HepG2 (cell line): Measurements from ENCODE around the gene MAN1A1. TPM values are rescaled to one million over a fixed set of nuclear protein-coding genes. Genes with fewer than 3 reads are reported as not detected.

Experiments used
- ATAC-seq: fragments of 200-7000 bp; cut with Tn5 transposase; 3 replicates; pipeline ENCODE4 v1.9.1; 2020; ENCODE audit warnings: mild to moderate bottlenecking, moderate library complexity
- BruUV-seq: library from RNA; stranded (reverse); fragments of 400-500 nt; replicated peaks from 2 replicates; lab custom pipeline; 2021; lab: Mats Ljungman, UMichigan
- CTCF ChIA-PET: fragments of 300-600 bp; formaldehyde crosslinking; extraction: SDS; loops from one replicate; lab custom pipeline; 2021; ENCODE audit warnings: low total read pairs, inconsistent platforms, low intra/inter-chr PET ratio; lab: Yijun Ruan, JAX
- POLR2A ChIA-PET: fragments of 350-600 bp; sonication (Branson Sonifier 250); formaldehyde crosslinking; loops from one replicate; lab custom pipeline; 2020; ENCODE audit warnings: antibody characterized with exemption, inconsistent platforms; lab: Yijun Ruan, JAX
- DNase-seq: peaks from one replicate; pipeline ENCODE4 v3.0.0-alpha.2; 2015; ENCODE audit warnings: low spot score
- FAIRE-seq: peaks from 3 replicates; lab custom pipeline; 2011; peaks lifted over from hg19 to GRCh38; lab: Jason Lieb, UNC
- H2AFZ ChIP-seq: one replicate; pipeline ENCODE4 v1.6.1; 2011; ENCODE audit warnings: low read length, inconsistent platforms
- H3K27ac ChIP-seq: fragments of 300-600 bp; 3 replicates; pipeline ENCODE4 v1.8.0; 2011; ENCODE audit warnings: mixed run types, mild to moderate bottlenecking, mixed read lengths, low read length, inconsistent platforms; ENCODE audit not compliant: insufficient read depth; ENCODE audit errors: extremely low read length
- H3K27me3 ChIP-seq, 2 experiments: fragments of 200-600 bp in 1 of 2; 2 replicates in 1 of 2; 3 replicates in 1 of 2; pipeline versions ENCODE4 v1.6.0 to v1.8.0; 2011; ENCODE audit warnings: low read length in 2 of 2, mild to moderate bottlenecking in 2 of 2, moderate library complexity in 2 of 2, inconsistent platforms in 1 of 2; ENCODE audit not compliant: insufficient read depth in 2 of 2, control insufficient read depth in 1 of 2
- H3K36me3 ChIP-seq, 2 experiments: fragments of 200-600 bp in 1 of 2; replicated peaks in 1 of 2; 2 replicates in 1 of 2; 3 replicates in 1 of 2; pipeline versions ENCODE4 v1.5.1 to v1.8.0; 2011; ENCODE audit warnings: low read length in 2 of 2, inconsistent platforms in 1 of 2; ENCODE audit not compliant: insufficient read depth in 2 of 2, control insufficient read depth in 1 of 2
- H3K4me1 ChIP-seq: 2 replicates; pipeline ENCODE4 v1.5.1; 2012; ENCODE audit warnings: low read length, inconsistent platforms; ENCODE audit not compliant: insufficient read depth
- H3K4me2 ChIP-seq: 2 replicates; pipeline ENCODE4 v1.6.0; 2011; ENCODE audit warnings: low read depth, low read length, inconsistent platforms
- H3K4me3 ChIP-seq, 3 experiments: fragments of 200-600 bp in 1 of 3; sonication (generic), shearing (Covaris generic) in 1 of 3; replicated peaks in 1 of 3; 2 replicates each; pipeline ENCODE4 v1.5.1; 2011 to 2016; ENCODE audit warnings: low read length in 3 of 3, inconsistent platforms in 2 of 3, low read depth in 2 of 3, mild to moderate bottlenecking in 2 of 3, control low read depth in 1 of 3, mixed read lengths in 1 of 3; ENCODE audit not compliant: insufficient read depth in 1 of 3
- H3K79me2 ChIP-seq: one replicate; pipeline ENCODE4 v1.6.1; 2011; ENCODE audit warnings: low read length, inconsistent platforms; ENCODE audit not compliant: insufficient read depth
- H3K9ac ChIP-seq: 2 replicates; pipeline ENCODE4 v1.6.0; 2011; ENCODE audit warnings: mild to moderate bottlenecking, low read depth, low read length, inconsistent platforms; ENCODE audit not compliant: insufficient read depth
- H3K9me3 ChIP-seq: 2 replicates; pipeline ENCODE4 v1.5.1; 2012; ENCODE audit warnings: mild to moderate bottlenecking, low read length
- H4K20me1 ChIP-seq: 2 replicates; pipeline ENCODE4 v1.6.0; 2011; ENCODE audit warnings: inconsistent platforms, mild to moderate bottlenecking, low read length, moderate library complexity; ENCODE audit not compliant: insufficient read depth
- FOXJ3 ChIP-seq: sonication (generic); formaldehyde crosslinking; IDR thresholded peaks from 2 replicates; pipeline ENCODE4 v1.4.0; 2020; ENCODE audit warnings: missing genetic modification reagents, mild to moderate bottlenecking, borderline replicate concordance
- GFI1 ChIP-seq: sonication (generic); formaldehyde crosslinking; IDR thresholded peaks from 2 replicates; pipeline ENCODE4 v1.5.0; 2020; ENCODE audit warnings: missing genetic modification reagents, mild to moderate bottlenecking, borderline replicate concordance
- NAIF1 ChIP-seq: sonication (generic); formaldehyde crosslinking; IDR thresholded peaks from 2 replicates; pipeline ENCODE4 v1.5.0; 2020; ENCODE audit warnings: mild to moderate bottlenecking, missing genetic modification reagents, borderline replicate concordance
- POLR2G ChIP-seq: fragments of 200-400 bp; formaldehyde crosslinking; IDR thresholded peaks from 2 replicates; pipeline ENCODE4 v1.6.1; 2018; ENCODE audit warnings: mild to moderate bottlenecking, low read depth, low read length, moderate library complexity
- RBM22 ChIP-seq: fragments of 200-400 bp; formaldehyde crosslinking; optimal IDR thresholded peaks from 2 replicates; pipeline ENCODE3; 2017; ENCODE audit warnings: mild to moderate bottlenecking, low read length, moderate library complexity
- TARDBP ChIP-seq: sonication (generic); formaldehyde crosslinking; IDR thresholded peaks from 2 replicates; pipeline ENCODE4 v1.8.0; 2022; ENCODE audit warnings: mild to moderate bottlenecking, missing genetic modification reagents
- THAP11 ChIP-seq: IDR thresholded peaks from 2 replicates; pipeline ENCODE4 v1.6.1; 2016; ENCODE audit warnings: missing biosample characterization, missing genetic modification reagents
- WGBS: methylation state at CpG from one replicate; pipeline ENCODE4 v1.1.6; 2017; ENCODE audit warnings: low lambda C conversion rate; 5-methylcytosine and 5-hydroxymethylcytosine counted together
- in situ Hi-C: cut with HindIII; loops from 2 replicates; pipeline ENCODE4 v1.10.0; 2017; ENCODE audit warnings: low pct_unique_long_range_greater_than_20kb; ENCODE audit not compliant: extremely low pct_ligation_motif_present
- intact Hi-C: fragments of 100-400 bp; cut with micrococcal nuclease; formaldehyde crosslinking; loops from one replicate; pipeline ENCODE4 v1.10.0; 2022; ENCODE audit not compliant: unreplicated experiment
- polyA plus RNA-seq, 8 experiments: library from polyadenylated mRNA; depleted of rRNA in 3 of 8; stranded (reverse) in 7 of 8; unstranded in 1 of 8; fragments of >200 nt; fragmentation: Illumina TruSeq in 4 of 8; extraction: Trizol in 4 of 8; gene quantifications; 2 replicates each; pipeline versions ENCODE4 v1.2.1 to v1.2.3, GENCODE V29; 2011 to 2016; ENCODE audit warnings: low read depth in 4 of 8, missing spikeins in 1 of 8, mixed read lengths in 1 of 8; ENCODE audit not compliant: insufficient read depth in 1 of 8
- total RNA-seq, 5 experiments: library from RNA; depleted of rRNA; stranded (reverse); fragments of >200 nt; fragmentation: Illumina TruSeq; extraction: Trizol; gene quantifications; 2 replicates each; pipeline ENCODE4 v1.2.3, GENCODE V29; 2016; ENCODE audit warnings: low read depth in 1 of 5
- TF ChIP-seq, protein P1 (sequence below): sonication (generic); formaldehyde crosslinking; IDR thresholded peaks from 2 replicates; pipeline ENCODE4 v1.9.0; 2021; ENCODE audit warnings: missing genetic modification reagents, borderline replicate concordance

MAN1A1 gene
- total and polyA plus RNA-seq, 2 of the 13 experiments (the other 11 are each of a cell fraction or from before 2014, with no cell fraction given): 156 to 236 TPM

DNA sequence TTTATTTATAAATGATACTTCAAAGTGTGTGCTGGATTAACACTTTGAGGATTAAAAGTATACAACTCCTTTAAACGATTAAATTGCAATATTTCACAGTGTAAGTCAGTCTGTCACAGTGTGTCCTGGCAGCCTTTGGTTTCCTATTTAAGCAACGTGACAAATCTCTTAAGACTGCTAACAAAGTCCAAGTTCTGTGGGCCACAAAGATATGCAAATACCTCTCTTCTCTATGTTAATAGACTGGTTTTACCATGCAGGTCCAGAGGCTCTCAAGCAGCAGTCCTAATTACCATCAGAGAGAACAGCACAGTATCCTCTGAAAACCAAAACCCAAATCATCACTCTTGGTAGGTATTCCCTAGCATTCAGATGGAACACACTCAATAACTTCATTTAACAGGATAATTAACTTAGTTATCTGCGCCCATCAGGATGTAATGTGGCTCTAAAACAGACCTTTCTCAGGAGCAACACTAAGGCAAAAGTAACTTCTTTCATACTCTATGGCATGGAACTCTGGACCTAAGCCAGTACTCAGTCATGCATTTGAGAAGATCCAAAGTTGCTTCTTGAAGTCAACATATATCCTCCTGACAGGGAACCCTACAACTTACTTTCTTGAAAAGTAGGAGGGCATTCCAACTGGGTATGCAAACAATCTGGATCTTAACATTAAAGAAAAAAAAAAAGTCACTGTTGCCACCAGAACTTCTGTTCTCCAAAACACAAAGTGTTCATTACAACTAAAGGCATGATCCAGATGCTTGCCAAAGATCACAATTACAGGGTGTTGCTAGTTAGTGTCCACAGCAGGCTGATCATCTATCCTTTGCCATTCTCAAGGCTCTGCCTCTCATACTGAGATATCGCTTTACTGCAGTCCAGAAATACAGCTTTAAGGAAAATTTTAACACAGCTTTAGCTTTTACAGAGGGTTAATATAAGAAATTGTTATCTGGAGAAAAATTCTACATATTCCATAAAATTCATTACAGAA lies 53.2 kb downstream of the MAN1A1 start:
- Histone ChIP-seq H3K79me2 (peaks cover 88% of the 10 kb centered on the region), H3K27ac (no peak overlapping the region), H3K4me2 (no peak overlapping the region), H3K9ac (no peak overlapping the region), H3K27me3 (no peaks in the 10 kb centered on the region), H4K20me1 (peaks cover 73% of the 10 kb centered on the region), H2AFZ (no peak overlapping the region), H3K4me3 (no peak overlapping the region), H3K9me3 (no peaks in the 10 kb centered on the region), H3K4me1 (peaks cover 23% of the 10 kb centered on the region), H3K36me3 (peaks cover 22 to 82% of the 10 kb centered on the region in 2 experiments)
- FAIRE-seq (no peak), ATAC-seq (peak; percentile 35; the same call in 1 of the 3 replicates), DNase-seq (no peak)
- ChIA-PET POLR2A (no interaction called here), CTCF (no interaction called here)
- TF ChIP-seq, protein P1, sequence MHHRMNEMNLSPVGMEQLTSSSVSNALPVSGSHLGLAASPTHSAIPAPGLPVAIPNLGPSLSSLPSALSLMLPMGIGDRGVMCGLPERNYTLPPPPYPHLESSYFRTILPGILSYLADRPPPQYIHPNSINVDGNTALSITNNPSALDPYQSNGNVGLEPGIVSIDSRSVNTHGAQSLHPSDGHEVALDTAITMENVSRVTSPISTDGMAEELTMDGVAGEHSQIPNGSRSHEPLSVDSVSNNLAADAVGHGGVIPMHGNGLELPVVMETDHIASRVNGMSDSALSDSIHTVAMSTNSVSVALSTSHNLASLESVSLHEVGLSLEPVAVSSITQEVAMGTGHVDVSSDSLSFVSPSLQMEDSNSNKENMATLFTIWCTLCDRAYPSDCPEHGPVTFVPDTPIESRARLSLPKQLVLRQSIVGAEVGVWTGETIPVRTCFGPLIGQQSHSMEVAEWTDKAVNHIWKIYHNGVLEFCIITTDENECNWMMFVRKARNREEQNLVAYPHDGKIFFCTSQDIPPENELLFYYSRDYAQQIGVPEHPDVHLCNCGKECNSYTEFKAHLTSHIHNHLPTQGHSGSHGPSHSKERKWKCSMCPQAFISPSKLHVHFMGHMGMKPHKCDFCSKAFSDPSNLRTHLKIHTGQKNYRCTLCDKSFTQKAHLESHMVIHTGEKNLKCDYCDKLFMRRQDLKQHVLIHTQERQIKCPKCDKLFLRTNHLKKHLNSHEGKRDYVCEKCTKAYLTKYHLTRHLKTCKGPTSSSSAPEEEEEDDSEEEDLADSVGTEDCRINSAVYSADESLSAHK (CRISPR knock-in tag): no peak
- no peak for TF ChIP-seq GFI1
- peak; percentile 97 for TF ChIP-seq RBM22
- TF ChIP-seq NAIF1: 0 out of 2 replicates have a peak, but pooled peaks have one; percentile 28
- TF ChIP-seq TARDBP (CRISPR knock-in tag): 0 out of 2 replicates have a peak, but pooled peaks have one; percentile 16
- TF ChIP-seq FOXJ3: 0 out of 2 replicates have a peak, but pooled peaks have one; percentile 42
- no peak for TF ChIP-seq THAP11 (CRISPR knock-in tag)
- peak; percentile 30; the same call in 1 of the 2 replicates for TF ChIP-seq POLR2G
- BruUV-seq: no TSS peak
- in situ Hi-C loops: no loop called here
- intact Hi-C loops: no loop called here
- WGBS: 93% methylated on average over 4 of the region's 4 CpGs
